OCI-LY7 (cell line): ENCODE measurements around the gene IL1RAPL1.

Experiments used
- CTCF ChIP-seq: fragments of 200-600 bp; sonication (generic); conservative IDR thresholded peaks from 2 replicates; pipeline ENCODE4 v1.5.1; 2014; ENCODE audit warnings: mild to moderate bottlenecking, antibody characterized with exemption, low read length, moderate library complexity, mixed read lengths
- EZH2phosphoT487 ChIP-seq: fragments of 200-600 bp; sonication (generic); IDR thresholded peaks from 2 replicates; pipeline ENCODE4 v1.6.1; 2018; ENCODE audit warnings: low read depth, borderline replicate concordance, mild to moderate bottlenecking, mixed run types, antibody characterized with exemption, low read length, moderate library complexity, mixed read lengths

GRCh38 chrX:28626515-28626914, 39.3 kb downstream of the IL1RAPL1 start:
- TF ChIP-seq CTCF (no peak), EZH2phosphoT487 (no peak)
